Stimulated activated naive CD4-positive, alpha-beta T cell (primary cell): ENCODE measurements around the gene RYR2.
"Not testable (repeated sequence)": the region's sequence is repeated elsewhere in the genome, so short reads cannot be mapped to it uniquely, and the experiment has no call there.

ENCODE experiments used
- DNase-seq, 6 experiments: peaks; one replicate each; lab custom pipeline; 2025; lab: John Stamatoyannopoulos, UW

Gene RYR2

DNA sequence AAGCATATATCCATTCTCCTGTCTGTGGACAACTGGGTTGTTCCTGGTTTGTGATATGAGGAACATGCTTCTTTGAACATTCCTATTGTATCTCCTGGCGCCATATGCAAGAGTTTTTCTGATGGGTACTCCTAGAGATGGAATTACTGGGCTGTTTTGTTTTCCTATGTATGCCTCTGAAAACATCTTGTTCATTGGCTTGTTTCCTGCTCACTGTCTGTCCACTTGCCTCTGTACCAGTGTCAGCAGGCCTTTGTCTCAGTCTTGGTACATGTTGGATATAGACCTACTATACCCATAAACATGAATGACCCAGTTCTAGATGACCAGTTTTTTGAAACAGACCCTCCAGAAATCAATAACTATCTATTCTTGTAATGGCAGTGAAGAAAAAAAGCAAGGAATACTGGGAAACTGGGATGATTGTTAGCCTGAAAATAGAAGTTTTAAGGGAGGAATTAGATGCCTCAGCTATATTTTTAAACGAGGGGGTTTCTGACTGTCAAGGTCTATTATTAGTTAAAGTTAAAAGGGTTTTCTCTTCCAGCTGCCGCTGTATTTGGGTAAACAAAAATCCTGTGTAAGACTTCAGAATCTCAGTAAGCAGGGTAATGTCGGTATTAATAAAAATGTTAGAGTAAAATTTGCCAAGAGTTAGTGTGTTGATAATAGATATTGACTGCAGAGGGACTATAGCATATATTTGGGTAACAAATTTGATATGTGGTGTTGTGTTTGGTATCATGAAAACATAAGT lies 103.6 kb downstream of the RYR2 start:
- no peak for DNase-seq

- DNase-seq = no peak
Observed at GRCh38 chr1:237146241-237146640, 104.3 kb downstream of the RYR2 start.

- no peak for DNase-seq
Observed at GRCh38 chr1:237149857-237150256, 107.9 kb downstream of the RYR2 start.

DNA sequence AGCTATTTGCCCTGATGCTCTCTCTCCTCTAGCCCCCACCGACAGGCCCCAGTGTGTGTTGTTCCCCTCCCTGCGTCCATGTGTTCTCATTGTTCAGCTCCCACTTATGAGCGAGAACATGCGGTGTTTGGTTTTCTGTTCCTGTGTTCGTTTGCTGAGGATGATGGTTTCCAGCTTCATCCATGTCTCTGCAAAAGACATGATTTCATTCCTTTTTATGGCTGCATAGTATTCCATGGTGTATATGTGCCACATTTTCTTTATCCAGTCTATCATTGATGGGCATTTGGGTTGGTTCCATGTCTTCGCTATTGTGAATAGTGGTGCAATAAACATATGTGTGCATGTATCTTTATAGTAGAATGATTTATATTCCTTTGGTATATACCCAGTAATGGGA lies 110.0 kb downstream of the RYR2 start:
- DNase-seq = not testable (repeated sequence)

DNA sequence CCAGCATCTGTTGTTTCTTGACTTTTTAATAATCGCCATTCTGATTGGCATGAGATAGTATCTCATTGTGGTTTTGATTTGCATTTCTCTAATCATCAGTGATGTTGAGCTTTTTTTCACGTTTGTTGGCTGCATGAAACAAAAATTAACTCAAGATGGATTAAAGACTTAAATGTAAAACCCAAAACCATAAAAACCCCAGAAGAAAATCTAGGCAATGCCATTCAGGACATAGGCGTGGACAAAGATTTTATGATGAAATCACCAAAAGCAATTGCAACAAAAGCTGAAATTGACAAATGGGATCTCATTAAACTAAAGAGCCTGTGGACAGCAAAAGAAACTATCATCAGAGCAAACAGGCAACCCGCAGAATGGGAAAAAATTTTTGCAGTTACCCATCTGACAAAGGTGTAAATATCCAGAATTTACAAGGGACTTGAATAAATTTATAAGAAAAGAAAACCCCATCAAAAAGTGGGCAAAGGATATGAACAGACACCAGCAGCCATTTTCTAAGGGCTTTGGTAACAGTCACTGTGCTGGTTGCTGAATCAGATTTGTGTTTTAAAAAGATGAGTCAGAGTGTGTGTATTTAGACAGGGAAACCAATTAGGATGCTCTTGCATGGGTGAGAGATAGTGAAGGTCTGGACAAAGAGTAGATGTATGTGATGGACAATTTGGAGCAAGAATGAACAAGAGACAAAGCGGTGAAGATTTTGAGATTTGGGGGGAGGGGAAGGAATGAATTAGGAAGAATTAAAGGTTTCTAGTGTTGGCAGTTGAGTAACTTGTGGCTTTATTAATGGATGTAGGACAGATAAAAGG lies 110.7 kb downstream of the RYR2 start:
- DNase-seq = no peak

- no peak for DNase-seq
Observed at GRCh38 chr1:237154157-237154556, 112.2 kb downstream of the RYR2 start.

DNA sequence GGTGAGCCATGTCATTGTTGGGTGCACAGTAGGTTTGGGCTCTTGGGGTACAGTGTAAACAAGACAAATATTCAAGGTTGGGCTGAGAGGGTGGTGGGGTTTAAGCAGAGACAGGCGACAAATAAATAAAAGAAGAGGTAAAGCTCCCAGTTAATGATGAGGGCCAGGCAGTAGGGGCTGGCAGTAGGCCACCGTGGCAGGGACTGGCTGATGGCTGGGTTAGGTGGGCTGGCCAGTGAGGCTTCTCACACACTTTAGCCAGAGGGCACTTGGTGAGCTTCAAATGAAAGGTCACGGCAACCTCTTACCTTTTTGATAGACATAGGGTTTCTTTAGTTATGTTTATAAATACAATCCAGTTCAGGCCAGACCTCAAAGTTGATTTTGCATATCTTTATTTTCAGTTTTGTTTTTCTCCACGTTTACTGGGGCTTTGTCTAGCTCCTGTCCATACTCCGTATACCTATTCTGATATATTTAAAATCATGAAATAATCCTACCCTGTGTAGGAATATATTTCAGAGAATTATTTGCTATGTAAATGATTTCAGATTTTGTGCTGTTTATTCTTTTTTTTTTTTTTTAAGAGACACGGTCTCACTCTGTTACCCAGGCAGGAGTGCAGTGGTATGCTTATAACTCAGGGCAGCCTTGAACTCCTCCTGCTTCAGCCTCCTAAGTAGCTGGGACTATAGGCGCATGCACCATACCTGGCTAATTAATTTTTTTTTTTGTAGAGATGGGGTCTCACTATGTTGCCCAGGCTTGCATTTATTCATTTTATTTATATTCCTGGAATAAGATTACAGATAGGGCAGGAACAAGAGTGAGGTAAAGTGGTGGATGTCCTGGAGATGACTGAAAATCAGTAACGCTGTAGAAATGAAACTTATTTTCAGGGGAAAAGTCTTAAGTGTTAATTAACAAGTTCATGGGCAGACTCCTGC lies 122.7 kb downstream of the RYR2 start:
- DNase-seq = no peak

DNA sequence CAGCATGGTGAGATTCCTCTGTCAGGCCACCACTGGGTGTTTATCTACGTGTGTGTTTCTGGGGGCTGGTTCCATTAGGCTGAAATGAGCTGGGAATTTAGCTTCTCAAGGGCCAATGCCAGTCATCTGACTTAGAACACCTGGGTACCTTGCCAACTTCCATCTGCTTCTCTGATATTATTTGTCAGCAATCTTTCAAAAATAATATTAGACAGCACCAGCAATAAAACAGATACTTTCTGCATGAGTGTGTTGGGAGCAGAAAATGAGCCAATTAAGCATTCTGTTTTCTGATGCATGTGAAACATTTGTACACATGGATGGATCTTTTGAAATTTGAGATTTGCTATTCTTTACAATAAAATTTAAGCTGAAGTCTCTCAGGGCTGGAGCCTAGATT lies 124.1 kb downstream of the RYR2 start:
- DNase-seq = no peak

- DNase-seq = no peak
Observed at GRCh38 chr1:237166593-237167101, 124.7 kb downstream of the RYR2 start.

DNA sequence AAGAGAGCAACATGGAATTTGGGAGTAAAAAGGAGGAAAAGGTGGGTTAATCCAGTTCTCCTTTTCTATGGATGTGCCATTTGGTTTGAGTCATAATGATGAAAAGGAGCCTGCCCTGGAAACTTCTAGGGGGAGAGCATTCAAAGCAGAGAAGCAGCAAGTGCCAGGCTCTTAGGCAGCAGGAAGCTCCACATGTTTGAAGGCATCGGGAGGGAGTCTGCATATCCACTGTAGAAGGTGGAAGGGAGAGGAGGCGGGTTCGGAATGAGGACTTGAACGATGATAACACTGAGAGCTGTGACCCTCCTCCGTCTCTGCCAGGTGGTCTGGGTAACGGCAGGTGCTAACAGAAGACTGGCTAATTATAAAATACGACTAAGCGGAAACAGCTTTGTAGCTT lies 128.2 kb downstream of the RYR2 start:
- no peak for DNase-seq

- no peak for DNase-seq
Observed at GRCh38 chr1:237171454-237172117, 129.6 kb downstream of the RYR2 start.

DNA sequence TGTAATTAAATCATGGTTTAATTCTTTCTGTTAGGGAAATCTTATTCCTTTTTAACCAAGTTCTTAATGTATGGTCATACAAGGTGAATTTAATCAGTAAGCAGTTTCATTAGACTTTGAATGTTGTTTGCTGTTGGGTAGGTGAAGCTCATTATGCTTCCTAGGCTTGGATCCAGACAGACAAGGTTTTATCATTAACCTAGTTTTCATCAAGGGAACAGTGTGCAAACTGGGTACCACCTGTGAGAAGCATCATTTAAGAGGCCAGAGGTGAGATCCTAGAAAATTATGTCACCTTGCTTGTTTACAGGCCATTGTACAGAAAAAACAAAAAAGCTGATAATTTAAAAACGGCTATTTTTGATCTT lies 130.1 kb downstream of the RYR2 start:
- DNase-seq = no peak

GRCh38 chr1:237179503-237179902 lies 137.5 kb downstream of the RYR2 start:
- no peak for DNase-seq

DNA sequence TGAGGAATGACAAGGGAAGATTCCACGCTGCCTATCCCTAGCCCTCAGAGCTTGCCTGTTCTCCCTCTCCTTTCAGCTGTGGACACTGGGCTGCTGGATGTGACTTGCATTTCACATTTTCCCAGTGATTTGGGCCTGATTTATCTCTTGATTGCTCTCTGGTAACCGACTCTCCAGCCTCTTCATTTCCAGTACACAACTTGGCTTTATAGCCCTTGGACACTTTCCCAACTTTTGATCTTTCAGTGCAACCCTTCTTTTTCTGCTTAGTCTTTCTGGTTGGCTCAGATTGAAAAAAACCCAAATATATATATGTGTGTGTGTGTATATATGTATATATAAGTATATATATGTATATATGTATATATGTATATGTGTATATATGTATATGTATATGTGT lies 138.3 kb downstream of the RYR2 start:
- DNase-seq = no peak

GRCh38 chr1:237181743-237182317 lies 139.8 kb downstream of the RYR2 start:
- no peak for DNase-seq

DNA sequence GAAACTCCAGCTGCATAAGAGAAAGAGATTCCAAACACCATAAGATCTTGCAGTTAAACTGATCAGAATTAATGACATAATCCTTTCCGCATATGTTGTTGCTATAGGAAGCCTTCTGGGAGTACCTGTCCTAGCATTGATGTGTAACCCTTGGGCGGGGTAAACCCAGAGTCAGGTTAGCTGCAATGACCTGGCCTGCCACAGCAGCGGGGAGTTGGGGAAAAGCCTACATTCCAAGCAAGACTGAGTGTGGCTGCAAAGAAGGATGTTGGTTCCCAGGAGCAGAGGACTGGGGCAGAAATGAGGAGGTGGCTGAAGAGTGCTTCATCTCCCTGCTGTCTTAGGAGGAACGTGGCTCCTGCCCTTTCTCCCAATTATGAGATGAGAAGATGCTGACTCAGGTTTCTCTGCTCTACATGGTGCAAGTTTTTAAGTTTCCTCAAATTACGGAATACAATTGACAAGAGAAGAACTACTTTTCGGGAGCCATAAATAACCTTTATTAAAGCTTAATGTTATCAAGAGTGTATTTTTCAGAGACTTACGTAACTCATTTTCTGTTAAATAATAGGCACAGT lies 142.1 kb downstream of the RYR2 start:
- DNase-seq = no peak

GRCh38 chr1:237186675-237187074 lies 144.7 kb downstream of the RYR2 start:
- DNase-seq = no peak

GRCh38 chr1:237187842-237188241 lies 145.9 kb downstream of the RYR2 start:
- no peak for DNase-seq

DNA sequence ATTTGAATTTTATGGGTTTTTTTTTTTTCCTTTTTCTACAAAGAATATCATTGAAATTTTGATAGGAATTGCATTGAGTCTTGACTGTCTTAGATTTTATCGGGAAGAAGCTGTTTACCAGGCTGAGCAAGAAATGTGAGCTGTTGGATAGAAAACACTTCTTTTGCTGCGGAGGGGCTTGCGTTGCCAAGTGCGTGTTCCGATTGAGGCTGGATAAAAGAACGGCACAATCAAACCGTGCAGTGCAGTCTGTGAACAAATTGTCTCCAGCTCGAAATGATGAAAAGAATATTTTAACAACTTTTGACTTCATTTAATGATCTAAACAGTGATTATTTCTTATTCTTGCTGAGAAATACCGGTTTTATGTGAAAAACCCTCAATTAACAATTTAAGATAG lies 149.4 kb downstream of the RYR2 start:
- DNase-seq = no peak

- no peak for DNase-seq
Observed at GRCh38 chr1:237197470-237198425, 155.8 kb downstream of the RYR2 start.
